HG03565 (cell line): ENCODE results near the gene CLEC18B.
"Not testable (repeated sequence)": the region's sequence is repeated elsewhere in the genome, so short reads cannot be mapped to it uniquely, and the experiment has no call there.

Source experiments
- ATAC-seq: cut with Tn5 transposase; IDR thresholded peaks from one replicate; pipeline ENCODE4 v1.9.1; 2021; ENCODE audit warnings: mild to moderate bottlenecking, moderate library complexity; ENCODE audit not compliant: unreplicated experiment

The CLEC18B gene

GRCh38 chr16:74361646-74362610 is 59.4 kb downstream of the CLEC18B start:
- not testable (repeated sequence) for ATAC-seq
